Liver (tissue), 9 donors: Measurements from ENCODE around the gene NR3C1. TPM values are rescaled to one million over a fixed set of nuclear protein-coding genes. Genes with fewer than 3 reads are reported as not detected.

Source experiments
- DNase-seq: peaks from one replicate; pipeline ENCODE4 v3.0.0-alpha.2; 2017; ENCODE audit warnings: low spot score
- H3K27ac ChIP-seq, 2 donors: one replicate each; pipeline ENCODE4 v1.7.0; 2013; ENCODE audit warnings: inconsistent platforms in 2 of 2, low read length in 2 of 2, control low read depth in 1 of 2, low read depth in 1 of 2, mild to moderate bottlenecking in 1 of 2
- H3K27me3 ChIP-seq, 4 donors: one replicate each; pipeline versions ENCODE4 v1.6.1 to v1.7.0; 2013; ENCODE audit warnings: low read length in 3 of 4, inconsistent platforms in 1 of 4, mild to moderate bottlenecking in 1 of 4, moderate library complexity in 1 of 4; ENCODE audit not compliant: control insufficient read depth in 4 of 4, insufficient read depth in 4 of 4
- H3K36me3 ChIP-seq, 4 donors: one replicate each; pipeline versions ENCODE4 v1.6.1 to v1.7.0; 2013; ENCODE audit warnings: low read length in 3 of 4, mild to moderate bottlenecking in 3 of 4, low read depth in 1 of 4, moderate library complexity in 1 of 4; ENCODE audit not compliant: control insufficient read depth in 4 of 4, insufficient read depth in 3 of 4
- H3K4me1 ChIP-seq, 4 donors: one replicate each; pipeline versions ENCODE4 v1.6.1 to v1.7.0; 2013; ENCODE audit warnings: low read length in 3 of 4, mild to moderate bottlenecking in 3 of 4, moderate library complexity in 1 of 4; ENCODE audit not compliant: control insufficient read depth in 4 of 4, insufficient read depth in 4 of 4
- H3K4me3 ChIP-seq, 3 donors: one replicate each; pipeline versions ENCODE4 v1.6.1 to v1.7.0; 2013; ENCODE audit warnings: low read length in 3 of 3, control low read depth in 1 of 3, low read depth in 1 of 3, mild to moderate bottlenecking in 1 of 3
- H3K9ac ChIP-seq, 2 donors: one replicate each; pipeline ENCODE4 v1.7.0; 2013; ENCODE audit warnings: low read length in 2 of 2, mild to moderate bottlenecking in 2 of 2, moderate library complexity in 2 of 2, control low read depth in 1 of 2, low read depth in 1 of 2
- H3K9me3 ChIP-seq, 4 donors: one replicate each; pipeline versions ENCODE4 v1.6.1 to v1.7.0; 2013; ENCODE audit warnings: low read length in 3 of 4; ENCODE audit not compliant: control insufficient read depth in 4 of 4
- EGR1 ChIP-seq, 2 donors: IDR thresholded peaks; 2 replicates each; pipeline ENCODE4 v1.6.1; 2016 to 2018; ENCODE audit warnings: antibody characterized with exemption in 2 of 2, low read depth in 2 of 2
- FOXA1 ChIP-seq: IDR thresholded peaks from 2 replicates; pipeline ENCODE4 v1.6.1; 2016; ENCODE audit warnings: antibody characterized with exemption
- FOXA2 ChIP-seq: IDR thresholded peaks from 2 replicates; pipeline ENCODE4 v1.6.1; 2016; ENCODE audit warnings: antibody characterized with exemption
- GABPA ChIP-seq, 2 donors: IDR thresholded peaks in 1 of 2; conservative IDR thresholded peaks in 1 of 2; 2 replicates each; pipeline ENCODE4 v1.6.1; 2016; ENCODE audit warnings: antibody characterized with exemption in 2 of 2, mild to moderate bottlenecking in 1 of 2, moderate library complexity in 1 of 2
- HNF4A ChIP-seq, 2 donors: conservative IDR thresholded peaks; 2 replicates each; pipeline ENCODE4 v1.6.1; 2016; ENCODE audit warnings: antibody characterized with exemption in 2 of 2, mild to moderate bottlenecking in 2 of 2
- HNF4G ChIP-seq: IDR thresholded peaks from 2 replicates; pipeline ENCODE4 v1.6.1; 2016; ENCODE audit warnings: antibody characterized with exemption
- JUND ChIP-seq, 2 donors: IDR thresholded peaks; 2 replicates each; pipeline ENCODE4 v1.6.1; 2016; ENCODE audit warnings: antibody characterized with exemption in 2 of 2
- NR2F2 ChIP-seq: IDR thresholded peaks from 2 replicates; pipeline ENCODE4 v1.6.1; 2016; ENCODE audit warnings: antibody characterized with exemption
- RAD21 ChIP-seq, 2 donors: IDR thresholded peaks; 2 replicates each; pipeline ENCODE4 v1.6.1; 2016; ENCODE audit warnings: antibody characterized with exemption in 2 of 2, mild to moderate bottlenecking in 2 of 2
- RXRA ChIP-seq, 2 donors: IDR thresholded peaks; 2 replicates each; pipeline ENCODE4 v1.6.1; 2017 to 2018; ENCODE audit warnings: antibody characterized with exemption in 2 of 2, mild to moderate bottlenecking in 1 of 2
- SP1 ChIP-seq: IDR thresholded peaks from 2 replicates; pipeline ENCODE4 v1.6.1; 2018; ENCODE audit warnings: antibody characterized with exemption, mild to moderate bottlenecking
- TAF1 ChIP-seq: conservative IDR thresholded peaks from 2 replicates; pipeline ENCODE4 v1.6.1; 2016; ENCODE audit warnings: antibody characterized with exemption, mild to moderate bottlenecking
- YY1 ChIP-seq: IDR thresholded peaks from 2 replicates; pipeline ENCODE4 v1.6.1; 2016; ENCODE audit warnings: antibody characterized with exemption, mild to moderate bottlenecking
- WGBS: extraction: QIAGEN DNeasy Blood & Tissue Kit; methylation state at CpG from one replicate; pipeline ENCODE4 v1.1.7; 2013; 5-methylcytosine and 5-hydroxymethylcytosine counted together
- polyA plus RNA-seq, 2 donors: library from polyadenylated mRNA; stranded (reverse) in 1 of 2; unstranded in 1 of 2; fragments of 200-250 nt in 1 of 2; fragments of >200 nt in 1 of 2; fragmentation: Nextera tagmentation in 1 of 2; extraction: Ambion mirVana in 1 of 2; gene quantifications; one replicate each; pipeline versions ENCODE4 v1.2.1 to v1.2.3, GENCODE V29; 2013 to 2015
- total RNA-seq, 2 donors: library from RNA; depleted of rRNA; stranded (reverse); fragments of >200 nt; gene quantifications; one replicate each; pipeline ENCODE4 v1.2.3, GENCODE V29; 2014
- TF ChIP-seq, protein P1 (sequence below): IDR thresholded peaks from 2 replicates; pipeline ENCODE4 v1.6.1; 2016; ENCODE audit warnings: antibody characterized with exemption
- TF ChIP-seq, protein P2 (sequence below): IDR thresholded peaks from 2 replicates; pipeline ENCODE4 v1.6.1; 2016; ENCODE audit warnings: antibody characterized with exemption
- TF ChIP-seq, protein P3 (sequence below): IDR thresholded peaks from 2 replicates; pipeline ENCODE4 v1.6.1; 2016; ENCODE audit warnings: antibody characterized with exemption, mild to moderate bottlenecking
- TF ChIP-seq, protein P4 (sequence below): IDR thresholded peaks from 2 replicates; pipeline ENCODE4 v1.6.1; 2016; ENCODE audit warnings: antibody characterized with exemption
- TF ChIP-seq, protein P5 (sequence below): fragments of 150-350 bp; IDR thresholded peaks from 2 replicates; pipeline ENCODE4 v1.5.1; 2017; ENCODE audit warnings: improper control_type of control experiment, low read depth, low read length; ENCODE audit not compliant: missing input control
- donor health status: healthy.
- donor health status: healthy.
- donor health status: healthy.
- donor health status: healthy.
- donor health status: healthy.

NR3C1 gene
- total and polyA plus RNA-seq, 4 donors: 24.5 to 36.4 (median 29.0) TPM

GRCh38 chr5:143229426-143229895, 174.0 kb downstream of the NR3C1 start:
- Histone ChIP-seq H3K9ac (peak overlapping the region in 1 of 2 donors; percentile 20), H3K27me3 (no peaks in the 10 kb centered on the region), H3K27ac (peak overlapping the region; percentile 84 to 96), H3K4me3 (no peak overlapping the region), H3K9me3 (no peaks in the 10 kb centered on the region), H3K36me3 (no peaks in the 10 kb centered on the region), H3K4me1 (peaks cover 14 to 45% (median 27%) of the 10 kb centered on the region in 4 donors)
- TF ChIP-seq, protein P1, sequence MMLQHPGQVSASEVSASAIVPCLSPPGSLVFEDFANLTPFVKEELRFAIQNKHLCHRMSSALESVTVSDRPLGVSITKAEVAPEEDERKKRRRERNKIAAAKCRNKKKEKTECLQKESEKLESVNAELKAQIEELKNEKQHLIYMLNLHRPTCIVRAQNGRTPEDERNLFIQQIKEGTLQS: no peak
- TF ChIP-seq TAF1 (no peak), FOXA2 (no peak), HNF4G (no peak), SP1 (no peak), YY1 (no peak), RXRA (IDR thresholded peaks at IDR 0.05) (no peak)
- TF ChIP-seq, protein P2, sequence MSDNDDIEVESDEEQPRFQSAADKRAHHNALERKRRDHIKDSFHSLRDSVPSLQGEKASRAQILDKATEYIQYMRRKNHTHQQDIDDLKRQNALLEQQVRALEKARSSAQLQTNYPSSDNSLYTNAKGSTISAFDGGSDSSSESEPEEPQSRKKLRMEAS: no peak
- no peak for DNase-seq
- WGBS: 53% methylated on average over 8 of the region's 8 CpGs

DNA sequence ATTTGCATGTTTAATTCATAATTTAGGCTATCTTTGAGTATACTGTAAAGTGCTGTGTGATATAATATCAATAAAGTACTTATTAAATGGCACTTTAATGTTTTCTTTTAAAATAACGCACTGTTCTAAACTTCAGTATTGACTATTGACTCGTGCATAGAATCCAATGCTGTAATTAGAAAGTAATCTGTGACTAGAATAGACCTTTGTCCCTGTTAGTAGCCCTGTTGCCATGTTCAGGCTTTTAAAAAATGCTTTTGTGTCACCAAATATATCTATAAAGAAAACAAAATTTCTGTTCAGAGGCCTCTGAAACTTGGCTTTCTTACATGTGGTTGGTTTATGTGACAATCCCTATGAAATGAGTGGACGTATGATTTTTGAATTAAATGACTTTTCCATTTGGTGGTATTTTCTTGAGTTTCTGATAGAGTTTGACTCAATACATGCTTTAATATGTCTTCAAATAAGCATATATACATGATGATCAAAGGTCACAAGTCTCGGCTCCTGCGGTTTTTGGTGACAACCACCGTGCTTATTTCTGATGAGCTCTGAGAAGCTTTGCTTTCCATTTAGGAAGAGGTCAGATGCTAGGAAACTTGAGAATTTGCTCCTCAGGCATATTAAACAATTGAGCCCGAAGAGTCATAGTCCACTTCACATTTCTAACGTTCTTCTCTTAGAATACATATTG, 174.7 kb downstream of the NR3C1 start:
- Histone ChIP-seq H3K36me3 (no peaks in the 10 kb centered on the region), H3K9ac (no peak overlapping the region), H3K9me3 (no peaks in the 10 kb centered on the region), H3K4me3 (no peak overlapping the region), H3K27me3 (no peaks in the 10 kb centered on the region), H3K27ac (peak overlapping the region; percentile 84 to 96), H3K4me1 (peaks cover 14 to 43% (median 23%) of the 10 kb centered on the region in 4 donors)
- TF ChIP-seq FOXA1 (no peak), NR2F2 (no peak), TAF1 (no peak), GABPA (IDR thresholded peaks at IDR 0.05 in 1 of 2, conservative IDR thresholded peaks at IDR 0.05 in 1 of 2) (no peak), JUND (IDR thresholded peaks at IDR 0.05) (no peak), RAD21 (IDR thresholded peaks at IDR 0.05) (peak in 1 of 2 donors; percentile 10), RXRA (IDR thresholded peaks at IDR 0.05) (peak in 1 of 2 donors; percentile 23), HNF4G (no peak), EGR1 (IDR thresholded peaks at IDR 0.05; ENCODE audit: low read depth in 2 of 2) (no peak), SP1 (peak; percentile 62), HNF4A (conservative IDR thresholded peaks at IDR 0.05) (peak; percentile 56 to 61), FOXA2 (no peak), YY1 (peak; percentile 60)
- TF ChIP-seq, protein P2: no peak
- TF ChIP-seq, protein P3, sequence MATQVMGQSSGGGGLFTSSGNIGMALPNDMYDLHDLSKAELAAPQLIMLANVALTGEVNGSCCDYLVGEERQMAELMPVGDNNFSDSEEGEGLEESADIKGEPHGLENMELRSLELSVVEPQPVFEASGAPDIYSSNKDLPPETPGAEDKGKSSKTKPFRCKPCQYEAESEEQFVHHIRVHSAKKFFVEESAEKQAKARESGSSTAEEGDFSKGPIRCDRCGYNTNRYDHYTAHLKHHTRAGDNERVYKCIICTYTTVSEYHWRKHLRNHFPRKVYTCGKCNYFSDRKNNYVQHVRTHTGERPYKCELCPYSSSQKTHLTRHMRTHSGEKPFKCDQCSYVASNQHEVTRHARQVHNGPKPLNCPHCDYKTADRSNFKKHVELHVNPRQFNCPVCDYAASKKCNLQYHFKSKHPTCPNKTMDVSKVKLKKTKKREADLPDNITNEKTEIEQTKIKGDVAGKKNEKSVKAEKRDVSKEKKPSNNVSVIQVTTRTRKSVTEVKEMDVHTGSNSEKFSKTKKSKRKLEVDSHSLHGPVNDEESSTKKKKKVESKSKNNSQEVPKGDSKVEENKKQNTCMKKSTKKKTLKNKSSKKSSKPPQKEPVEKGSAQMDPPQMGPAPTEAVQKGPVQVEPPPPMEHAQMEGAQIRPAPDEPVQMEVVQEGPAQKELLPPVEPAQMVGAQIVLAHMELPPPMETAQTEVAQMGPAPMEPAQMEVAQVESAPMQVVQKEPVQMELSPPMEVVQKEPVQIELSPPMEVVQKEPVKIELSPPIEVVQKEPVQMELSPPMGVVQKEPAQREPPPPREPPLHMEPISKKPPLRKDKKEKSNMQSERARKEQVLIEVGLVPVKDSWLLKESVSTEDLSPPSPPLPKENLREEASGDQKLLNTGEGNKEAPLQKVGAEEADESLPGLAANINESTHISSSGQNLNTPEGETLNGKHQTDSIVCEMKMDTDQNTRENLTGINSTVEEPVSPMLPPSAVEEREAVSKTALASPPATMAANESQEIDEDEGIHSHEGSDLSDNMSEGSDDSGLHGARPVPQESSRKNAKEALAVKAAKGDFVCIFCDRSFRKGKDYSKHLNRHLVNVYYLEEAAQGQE: no peak
- TF ChIP-seq, protein P1: no peak
- TF ChIP-seq, protein P4, sequence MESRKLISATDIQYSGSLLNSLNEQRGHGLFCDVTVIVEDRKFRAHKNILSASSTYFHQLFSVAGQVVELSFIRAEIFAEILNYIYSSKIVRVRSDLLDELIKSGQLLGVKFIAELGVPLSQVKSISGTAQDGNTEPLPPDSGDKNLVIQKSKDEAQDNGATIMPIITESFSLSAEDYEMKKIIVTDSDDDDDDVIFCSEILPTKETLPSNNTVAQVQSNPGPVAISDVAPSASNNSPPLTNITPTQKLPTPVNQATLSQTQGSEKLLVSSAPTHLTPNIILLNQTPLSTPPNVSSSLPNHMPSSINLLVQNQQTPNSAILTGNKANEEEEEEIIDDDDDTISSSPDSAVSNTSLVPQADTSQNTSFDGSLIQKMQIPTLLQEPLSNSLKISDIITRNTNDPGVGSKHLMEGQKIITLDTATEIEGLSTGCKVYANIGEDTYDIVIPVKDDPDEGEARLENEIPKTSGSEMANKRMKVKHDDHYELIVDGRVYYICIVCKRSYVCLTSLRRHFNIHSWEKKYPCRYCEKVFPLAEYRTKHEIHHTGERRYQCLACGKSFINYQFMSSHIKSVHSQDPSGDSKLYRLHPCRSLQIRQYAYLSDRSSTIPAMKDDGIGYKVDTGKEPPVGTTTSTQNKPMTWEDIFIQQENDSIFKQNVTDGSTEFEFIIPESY: no peak
- TF ChIP-seq, protein P5, sequence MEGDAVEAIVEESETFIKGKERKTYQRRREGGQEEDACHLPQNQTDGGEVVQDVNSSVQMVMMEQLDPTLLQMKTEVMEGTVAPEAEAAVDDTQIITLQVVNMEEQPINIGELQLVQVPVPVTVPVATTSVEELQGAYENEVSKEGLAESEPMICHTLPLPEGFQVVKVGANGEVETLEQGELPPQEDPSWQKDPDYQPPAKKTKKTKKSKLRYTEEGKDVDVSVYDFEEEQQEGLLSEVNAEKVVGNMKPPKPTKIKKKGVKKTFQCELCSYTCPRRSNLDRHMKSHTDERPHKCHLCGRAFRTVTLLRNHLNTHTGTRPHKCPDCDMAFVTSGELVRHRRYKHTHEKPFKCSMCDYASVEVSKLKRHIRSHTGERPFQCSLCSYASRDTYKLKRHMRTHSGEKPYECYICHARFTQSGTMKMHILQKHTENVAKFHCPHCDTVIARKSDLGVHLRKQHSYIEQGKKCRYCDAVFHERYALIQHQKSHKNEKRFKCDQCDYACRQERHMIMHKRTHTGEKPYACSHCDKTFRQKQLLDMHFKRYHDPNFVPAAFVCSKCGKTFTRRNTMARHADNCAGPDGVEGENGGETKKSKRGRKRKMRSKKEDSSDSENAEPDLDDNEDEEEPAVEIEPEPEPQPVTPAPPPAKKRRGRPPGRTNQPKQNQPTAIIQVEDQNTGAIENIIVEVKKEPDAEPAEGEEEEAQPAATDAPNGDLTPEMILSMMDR: no peak
- WGBS: 65% methylated on average over 8 of the region's 8 CpGs
- no peak for DNase-seq
